Fibroblast of the aortic adventitia (primary cell): Measurements from ENCODE around the gene SVEP1. TPM values are rescaled to one million over a fixed set of nuclear protein-coding genes. Genes with fewer than 3 reads are reported as not detected.
"Not testable (repeated sequence)": the region's sequence is repeated elsewhere in the genome, so short reads cannot be mapped to it uniquely, and the experiment has no call there.

Experiments used
- DNase-seq: peaks from one replicate; pipeline ENCODE4 v3.0.0-alpha.2; 2010; ENCODE audit warnings: low read depth
- H3K4me3 ChIP-seq: 2 replicates; pipeline ENCODE4 v1.5.1; 2011; ENCODE audit warnings: low read depth, mild to moderate bottlenecking, control low read depth, low read length, moderate library complexity
- CTCF ChIP-seq: IDR thresholded peaks from 2 replicates; pipeline ENCODE4 v1.5.1; 2011; ENCODE audit warnings: mild to moderate bottlenecking, low read length, control low read depth, inconsistent platforms; ENCODE audit not compliant: insufficient read depth
- total RNA-seq: library from RNA; depleted of rRNA; stranded (reverse); fragments of >200 nt; gene quantifications from 2 replicates; pipeline ENCODE4 v1.2.3, GENCODE V29; 2012; ENCODE audit warnings: low replicate concordance

Gene SVEP1
- total RNA-seq, 1 donor, result 50.2 TPM

- DNase-seq, result peak; percentile 48
- TF ChIP-seq CTCF, result no peak
- no peak overlapping the region for H3K4me3 ChIP-seq
Observed at GRCh38 chr9:110543631-110544051, 35.9 kb downstream of the SVEP1 start.

GRCh38 chr9:110541950-110542349, 37.6 kb downstream of the SVEP1 start:
- no peak overlapping the region for H3K4me3 ChIP-seq
- no peak for TF ChIP-seq CTCF
- peak; percentile 53 for DNase-seq

- no peak overlapping the region for H3K4me3 ChIP-seq
- DNase-seq, result peak; percentile 35
- no peak for TF ChIP-seq CTCF
Observed at GRCh38 chr9:110538647-110539041, 40.9 kb downstream of the SVEP1 start.

- no peak overlapping the region for H3K4me3 ChIP-seq
- DNase-seq, result peak; percentile 96
- TF ChIP-seq CTCF, result no peak
Observed at GRCh38 chr9:110537841-110538646, 41.5 kb downstream of the SVEP1 start.

- no peak for TF ChIP-seq CTCF
- DNase-seq, result peak; percentile 97
- H3K4me3 ChIP-seq, result no peak overlapping the region
Observed at GRCh38 chr9:110536822-110537221, 42.7 kb downstream of the SVEP1 start.

GRCh38 chr9:110534162-110534561, 45.4 kb downstream of the SVEP1 start:
- not testable (repeated sequence) for H3K4me3 ChIP-seq, DNase-seq

GRCh38 chr9:110532908-110533665, 46.5 kb downstream of the SVEP1 start:
- no peak overlapping the region for H3K4me3 ChIP-seq
- no peak for TF ChIP-seq CTCF
- peak; percentile 20 for DNase-seq
